NT2/D1 (cell line): Measurements from ENCODE around the gene RBBP8NL.

Source experiments
- SUZ12 ChIP-seq: IDR thresholded peaks from 2 replicates; pipeline ENCODE4 v1.6.1; 2011; ENCODE audit not compliant: insufficient read length, insufficient read depth; ENCODE audit errors: extremely low read depth
- YY1 ChIP-seq: IDR thresholded peaks from 2 replicates; pipeline ENCODE4 v1.6.1; 2011; ENCODE audit not compliant: insufficient read length, insufficient read depth

DNA sequence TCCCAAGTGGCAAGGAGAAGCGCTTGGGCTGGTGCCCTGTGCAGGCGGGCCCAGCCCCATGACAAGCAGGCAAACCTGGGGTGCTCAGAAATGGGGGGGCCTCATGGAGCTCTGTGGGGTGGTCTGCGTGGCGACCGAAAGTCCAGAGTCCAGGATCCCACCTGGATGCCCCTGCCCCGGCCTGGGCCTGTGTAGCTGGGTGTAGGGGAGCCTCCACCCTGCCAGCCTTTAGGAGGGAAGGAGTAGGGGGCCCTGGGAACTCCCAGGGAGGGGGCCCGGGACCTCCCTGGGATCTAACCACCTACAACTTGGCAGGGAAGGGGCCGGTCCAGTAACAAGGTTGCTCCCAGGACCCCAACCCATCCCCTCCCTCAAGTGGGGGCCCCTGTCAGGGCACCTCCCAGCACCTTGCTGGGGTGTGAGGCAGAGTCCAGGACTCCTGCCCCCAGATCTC is 55.7 kb downstream of the RBBP8NL start:
- TF ChIP-seq SUZ12: no peak
- no peak for TF ChIP-seq YY1
